ENCODE measurements around the gene HASPIN. TPM values are rescaled to one million over a fixed set of nuclear protein-coding genes. Genes with fewer than 3 reads are reported as not detected.

Gene HASPIN
- total RNA-seq, 1 donor from 2014 or later, result 0.33 TPM

DNA sequence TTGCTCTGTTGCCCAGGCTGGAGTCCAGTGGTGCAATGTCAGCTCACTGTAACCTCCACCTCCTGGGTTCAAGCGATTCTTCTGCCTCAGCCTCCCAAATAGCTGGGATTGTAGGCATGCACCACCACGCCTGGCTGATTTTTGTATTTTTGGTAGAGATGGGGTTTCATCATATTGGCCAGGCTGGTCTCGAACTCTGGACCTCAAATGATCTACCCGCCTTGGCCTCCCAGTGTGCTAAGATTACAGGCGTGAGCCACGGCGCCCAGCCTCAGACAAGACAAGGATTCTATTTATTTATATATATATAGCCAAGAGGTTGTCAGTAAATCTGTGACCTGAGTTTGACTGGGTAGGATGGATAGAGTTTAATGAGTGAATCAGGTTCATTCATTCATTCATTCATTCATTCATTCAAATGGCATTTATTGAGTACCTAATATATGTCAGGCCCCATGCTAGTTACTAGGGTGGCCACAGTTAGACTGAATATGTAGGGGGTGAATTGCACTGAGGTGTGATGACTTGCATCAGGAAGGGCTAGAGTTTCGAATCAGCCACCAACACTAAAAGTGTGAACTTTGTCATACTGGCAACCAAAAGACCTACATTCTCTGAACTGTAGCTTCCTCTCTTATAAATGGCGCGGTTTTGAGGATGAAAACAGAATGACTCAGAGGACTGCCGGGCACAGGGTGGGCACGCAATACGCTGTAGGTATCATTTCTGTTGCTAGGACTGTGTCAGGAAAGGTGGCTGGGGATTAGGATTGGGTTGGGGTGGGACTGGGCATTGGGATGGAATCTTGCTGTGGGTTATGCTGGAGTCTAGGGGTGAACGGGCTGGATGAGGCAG lies 39.4 kb downstream of the HASPIN start:
- TF ChIP-seq, protein P1, sequence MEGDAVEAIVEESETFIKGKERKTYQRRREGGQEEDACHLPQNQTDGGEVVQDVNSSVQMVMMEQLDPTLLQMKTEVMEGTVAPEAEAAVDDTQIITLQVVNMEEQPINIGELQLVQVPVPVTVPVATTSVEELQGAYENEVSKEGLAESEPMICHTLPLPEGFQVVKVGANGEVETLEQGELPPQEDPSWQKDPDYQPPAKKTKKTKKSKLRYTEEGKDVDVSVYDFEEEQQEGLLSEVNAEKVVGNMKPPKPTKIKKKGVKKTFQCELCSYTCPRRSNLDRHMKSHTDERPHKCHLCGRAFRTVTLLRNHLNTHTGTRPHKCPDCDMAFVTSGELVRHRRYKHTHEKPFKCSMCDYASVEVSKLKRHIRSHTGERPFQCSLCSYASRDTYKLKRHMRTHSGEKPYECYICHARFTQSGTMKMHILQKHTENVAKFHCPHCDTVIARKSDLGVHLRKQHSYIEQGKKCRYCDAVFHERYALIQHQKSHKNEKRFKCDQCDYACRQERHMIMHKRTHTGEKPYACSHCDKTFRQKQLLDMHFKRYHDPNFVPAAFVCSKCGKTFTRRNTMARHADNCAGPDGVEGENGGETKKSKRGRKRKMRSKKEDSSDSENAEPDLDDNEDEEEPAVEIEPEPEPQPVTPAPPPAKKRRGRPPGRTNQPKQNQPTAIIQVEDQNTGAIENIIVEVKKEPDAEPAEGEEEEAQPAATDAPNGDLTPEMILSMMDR (IDR thresholded peaks at IDR 0.05; ENCODE audit: borderline replicate concordance), result no peak
- peaks cover 18% of the 10 kb centered on the region for H3K27me3 ChIP-seq (ENCODE audit: low read depth)
- H3K4me3 ChIP-seq, result no peak overlapping the region
- no peak for DNase-seq
- intact Hi-C loops (cut with micrococcal nuclease), result no loop called here
- no peak overlapping the region for H3K27ac ChIP-seq (replicated peaks)
- peaks cover 20% of the 10 kb centered on the region for H3K9me3 ChIP-seq (replicated peaks)
- no peaks in the 10 kb centered on the region for H3K4me1 ChIP-seq
- H3K36me3 ChIP-seq, result no peaks in the 10 kb centered on the region

GRCh38 chr17:3763777-3764170 lies 40.1 kb downstream of the HASPIN start:
- Histone ChIP-seq H3K9me3 (replicated peaks) (peaks cover 20% of the 10 kb centered on the region), H3K4me3 (no peak overlapping the region), H3K36me3 (no peaks in the 10 kb centered on the region), H3K4me1 (no peaks in the 10 kb centered on the region), H3K27ac (replicated peaks) (no peak overlapping the region), H3K27me3 (ENCODE audit: low read depth) (peaks cover 19% of the 10 kb centered on the region)
- intact Hi-C loops (cut with micrococcal nuclease), result no loop called here
- TF ChIP-seq, protein P1 (IDR thresholded peaks at IDR 0.05; ENCODE audit: borderline replicate concordance), result no peak
- DNase-seq, result no peak

DNA sequence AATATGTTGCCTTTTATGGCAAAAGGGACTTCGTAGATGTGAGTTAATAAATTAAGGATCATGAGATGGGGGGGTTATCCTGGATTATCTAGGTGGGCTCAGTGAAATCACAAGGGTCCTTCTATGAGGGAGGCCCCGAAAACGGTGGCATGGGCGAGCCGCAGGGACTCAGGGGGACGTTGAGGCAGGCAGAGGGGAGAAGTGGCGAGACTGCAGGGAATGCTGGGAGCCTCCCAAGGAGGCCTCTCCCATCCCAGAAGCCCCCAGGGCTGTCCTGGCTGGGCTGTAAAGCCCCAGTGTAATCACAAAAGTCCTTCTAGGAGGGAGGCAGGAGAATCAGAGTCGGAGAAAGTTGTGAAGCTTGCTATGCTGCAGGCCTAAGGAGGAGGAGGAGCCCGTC lies 42.3 kb downstream of the HASPIN start:
- Histone ChIP-seq H3K9me3 (replicated peaks) (peaks cover 7% of the 10 kb centered on the region), H3K4me3 (no peak overlapping the region), H3K4me1 (no peaks in the 10 kb centered on the region), H3K36me3 (no peaks in the 10 kb centered on the region), H3K27ac (replicated peaks) (no peak overlapping the region), H3K27me3 (ENCODE audit: low read depth) (peaks cover 23% of the 10 kb centered on the region)
- TF ChIP-seq, protein P1 (IDR thresholded peaks at IDR 0.05; ENCODE audit: borderline replicate concordance), result no peak
- no peak for DNase-seq
- intact Hi-C loops (cut with micrococcal nuclease), result no loop called here

- no peak for DNase-seq
- Histone ChIP-seq H3K9me3 (replicated peaks) (peaks cover 7% of the 10 kb centered on the region), H3K36me3 (no peaks in the 10 kb centered on the region), H3K4me3 (no peak overlapping the region), H3K4me1 (no peaks in the 10 kb centered on the region), H3K27me3 (ENCODE audit: low read depth) (peaks cover 23% of the 10 kb centered on the region), H3K27ac (replicated peaks) (no peak overlapping the region)
- TF ChIP-seq, protein P1 (IDR thresholded peaks at IDR 0.05; ENCODE audit: borderline replicate concordance), result no peak
- intact Hi-C loops (cut with micrococcal nuclease), result no loop called here
These were observed 43.1 kb downstream of the HASPIN start for GRCh38 chr17:3766779-3767178.

DNA sequence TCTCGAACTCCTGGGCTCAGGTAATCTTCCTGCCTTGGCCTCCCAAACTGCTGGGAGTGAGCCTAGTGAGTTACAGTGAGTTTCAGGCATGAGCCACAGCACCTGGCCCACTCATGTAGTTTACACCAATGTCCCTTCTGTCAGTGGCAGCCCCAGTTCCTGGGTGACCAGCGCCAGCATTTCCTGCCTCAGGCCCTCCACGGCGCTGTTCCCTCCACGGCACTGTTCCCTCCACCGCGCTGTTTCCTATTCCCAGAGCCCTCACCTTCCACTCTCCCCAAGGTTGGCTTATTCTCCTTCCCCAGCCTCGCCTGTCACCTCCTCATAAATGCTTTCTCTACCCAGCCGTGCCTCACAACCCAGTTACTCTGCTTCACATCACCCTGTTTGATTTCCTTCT lies 44.6 kb downstream of the HASPIN start:
- peaks cover 16% of the 10 kb centered on the region for H3K27me3 ChIP-seq (ENCODE audit: low read depth)
- peaks cover 7% of the 10 kb centered on the region for H3K9me3 ChIP-seq (replicated peaks)
- no peaks in the 10 kb centered on the region for H3K36me3 ChIP-seq
- H3K4me3 ChIP-seq, result no peak overlapping the region
- no peak overlapping the region for H3K27ac ChIP-seq (replicated peaks)
- no peaks in the 10 kb centered on the region for H3K4me1 ChIP-seq
- intact Hi-C loops (cut with micrococcal nuclease), result no loop called here
- DNase-seq, result no peak
- TF ChIP-seq, protein P1 (IDR thresholded peaks at IDR 0.05; ENCODE audit: borderline replicate concordance), result no peak
